GM21528 (cell line): Measurements from ENCODE around the gene HHIPL1.

Experiments
- ATAC-seq: cut with Tn5 transposase; IDR thresholded peaks from one replicate; pipeline ENCODE4 v1.9.1; 2021; ENCODE audit warnings: mild to moderate bottlenecking, moderate library complexity; ENCODE audit not compliant: unreplicated experiment, low FRiP score

The HHIPL1 gene

GRCh38 chr14:99672506-99673304, 27.8 kb downstream of the HHIPL1 start:
- ATAC-seq: peak; percentile 63

- ATAC-seq: no peak
Measured at GRCh38 chr14:99673305-99674063, 28.6 kb downstream of the HHIPL1 start.

- no peak for ATAC-seq
Measured at GRCh38 chr14:99674064-99674650, 29.2 kb downstream of the HHIPL1 start.

- no peak for ATAC-seq
Measured at GRCh38 chr14:99674776-99675381, 29.9 kb downstream of the HHIPL1 start.

GRCh38 chr14:99675382-99675835, 30.5 kb downstream of the HHIPL1 start:
- no peak for ATAC-seq

GRCh38 chr14:99675951-99676350, 31.0 kb downstream of the HHIPL1 start:
- ATAC-seq: no peak

- ATAC-seq: no peak
Measured at GRCh38 chr14:99676657-99677056, 31.7 kb downstream of the HHIPL1 start.

- no peak for ATAC-seq
Measured at GRCh38 chr14:99677231-99678140, 32.6 kb downstream of the HHIPL1 start.

- ATAC-seq: no peak
Measured at GRCh38 chr14:99678198-99678597, 33.3 kb downstream of the HHIPL1 start.

- no peak for ATAC-seq
Measured at GRCh38 chr14:99679111-99679510, 34.2 kb downstream of the HHIPL1 start.

GRCh38 chr14:99679543-99679942, 34.6 kb downstream of the HHIPL1 start:
- no peak for ATAC-seq

GRCh38 chr14:99679996-99680395, 35.1 kb downstream of the HHIPL1 start:
- ATAC-seq: no peak

- ATAC-seq: no peak
Measured at GRCh38 chr14:99681101-99681831, 36.3 kb downstream of the HHIPL1 start.

GRCh38 chr14:99681832-99682148, 36.9 kb downstream of the HHIPL1 start:
- no peak for ATAC-seq

GRCh38 chr14:99682809-99683618, 38.1 kb downstream of the HHIPL1 start:
- ATAC-seq: peak; percentile 37

GRCh38 chr14:99683619-99684409, 38.9 kb downstream of the HHIPL1 start, which contains the start of gene CYP46A1:
Gene CYP46A1, plus strand, starts transcription at chr14:99684298. Its CDS starts 120 bp downstream, at chr14:99684418.
- peak; percentile 93 for ATAC-seq

- ATAC-seq: peak; percentile 42
Measured at GRCh38 chr14:99684410-99684934, 39.5 kb downstream of the HHIPL1 start.
